ENCODE data around the gene XRRA1.

XRRA1 gene

DNA sequence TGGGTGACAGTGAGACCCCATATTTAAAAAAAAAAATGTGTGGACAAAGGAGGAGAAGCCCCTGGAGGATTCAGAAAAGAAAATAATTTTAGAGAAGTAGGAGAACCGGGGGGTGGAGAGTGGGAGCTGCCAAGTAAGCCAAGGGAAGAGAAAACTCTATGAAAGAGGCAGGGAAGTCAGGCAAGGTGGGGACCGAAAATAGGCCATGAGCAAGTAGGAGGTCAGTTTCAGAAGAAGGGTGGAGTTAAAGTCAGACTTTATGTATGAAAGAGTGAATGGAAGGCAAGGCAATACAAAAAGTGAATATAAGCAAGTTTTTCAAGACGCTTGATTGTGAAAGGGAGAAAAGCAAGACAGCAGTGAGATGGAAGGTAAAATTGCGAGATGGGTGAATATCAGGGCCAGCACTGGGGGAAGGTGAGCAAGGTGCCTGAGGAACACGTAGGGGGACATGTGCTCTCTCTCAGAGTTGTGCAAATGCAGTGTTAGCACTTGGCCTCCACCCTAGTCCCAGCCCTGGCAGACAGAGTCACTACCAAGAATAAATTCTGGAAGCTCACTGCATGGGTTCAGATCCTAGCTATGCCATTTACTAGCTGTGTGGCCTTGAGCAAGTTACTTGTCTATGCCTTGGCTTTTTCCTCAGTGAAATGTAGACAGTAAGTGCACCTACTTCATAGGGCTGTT lies 6.7 kb downstream of the XRRA1 start:
- H3K9me3 Mint-ChIP-seq = no peaks in the 10 kb centered on the region
- H3K4me1 Mint-ChIP-seq = peaks cover 21% of the 10 kb centered on the region
- H3K27ac Mint-ChIP-seq (ENCODE audit: low read depth) = peak overlapping the region; percentile 63
- H3K27me3 Mint-ChIP-seq = no peaks in the 10 kb centered on the region
- H3K36me3 Mint-ChIP-seq (ENCODE audit: insufficient read depth) = peaks cover 11% of the 10 kb centered on the region
- ATAC-seq (replicated peaks; ENCODE audit: extremely low read depth, poor library complexity, severe bottlenecking) (no peak), DNase-seq (ENCODE audit: low spot score in 2 of 2) (no peak)
- no peak overlapping the region for H3K4me3 Mint-ChIP-seq

DNA sequence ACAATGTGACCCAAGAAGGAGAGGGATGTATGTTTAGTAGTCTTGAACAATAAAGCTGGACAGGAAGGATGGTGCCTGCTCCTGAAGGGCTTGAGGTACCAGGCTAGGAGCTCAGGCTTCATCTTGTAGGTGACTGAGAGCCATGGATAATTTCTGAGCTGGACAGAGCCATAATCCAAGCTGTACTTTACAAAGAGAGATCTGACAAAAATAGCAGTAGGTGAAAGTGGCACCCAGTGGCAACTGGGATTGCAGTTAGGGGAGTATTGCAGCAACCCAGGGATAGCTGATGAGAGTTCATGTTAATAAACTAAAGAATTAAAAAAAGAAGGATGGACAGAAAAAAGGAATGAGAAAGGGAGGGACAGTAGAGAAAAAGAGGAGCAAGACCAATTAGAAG lies 7.4 kb downstream of the XRRA1 start:
- Mint-ChIP-seq H3K9me3 (no peaks in the 10 kb centered on the region), H3K27ac (ENCODE audit: low read depth) (peak overlapping the region; percentile 63), H3K4me3 (no peak overlapping the region), H3K36me3 (ENCODE audit: insufficient read depth) (peaks cover 15% of the 10 kb centered on the region), H3K4me1 (peaks cover 14% of the 10 kb centered on the region), H3K27me3 (no peaks in the 10 kb centered on the region)
- ATAC-seq (replicated peaks; ENCODE audit: extremely low read depth, poor library complexity, severe bottlenecking) (no peak), DNase-seq (ENCODE audit: low spot score in 2 of 2) (no peak)

DNA sequence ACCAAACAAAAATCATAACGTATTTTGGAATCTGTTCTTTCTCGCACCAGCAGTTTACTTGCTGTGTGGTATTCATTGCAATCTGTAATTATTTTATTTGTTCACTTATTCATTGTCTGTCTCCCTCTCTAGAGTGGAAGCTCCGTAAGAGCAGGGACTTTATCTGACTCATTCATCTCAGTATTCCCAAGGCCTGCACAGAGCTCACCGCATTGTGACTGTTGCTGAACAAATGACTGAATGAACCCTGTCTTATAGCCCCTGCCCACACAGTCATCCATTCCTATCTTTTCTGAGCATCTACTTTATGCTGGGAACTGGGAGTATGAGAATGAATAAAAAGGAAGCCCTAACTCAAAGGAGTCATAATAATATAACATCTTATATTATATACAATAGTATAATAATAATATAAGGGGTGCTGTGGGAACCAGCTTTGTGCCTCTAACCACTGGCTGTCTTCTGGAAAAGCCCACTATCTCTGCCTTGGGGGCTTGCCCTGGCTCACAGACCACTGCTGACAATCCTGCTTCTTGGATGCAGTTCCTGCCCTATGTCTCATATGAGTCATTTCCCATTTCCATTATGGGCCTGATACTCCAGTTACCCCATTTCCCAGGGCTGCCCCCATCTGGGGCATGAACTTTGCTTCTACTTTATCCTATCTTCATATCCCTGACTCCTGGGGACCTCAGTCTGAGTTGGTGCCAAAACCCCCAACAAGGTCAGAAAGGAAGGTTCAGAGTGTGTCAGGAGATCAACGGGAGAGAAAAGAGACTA lies 11.0 kb downstream of the XRRA1 start:
- Mint-ChIP-seq H3K27ac (ENCODE audit: low read depth) (no peak overlapping the region), H3K4me3 (no peak overlapping the region), H3K36me3 (ENCODE audit: insufficient read depth) (peaks cover 22% of the 10 kb centered on the region), H3K4me1 (peaks cover 11% of the 10 kb centered on the region), H3K9me3 (no peaks in the 10 kb centered on the region), H3K27me3 (no peaks in the 10 kb centered on the region)
- ATAC-seq (replicated peaks; ENCODE audit: extremely low read depth, poor library complexity, severe bottlenecking) (no peak), DNase-seq (ENCODE audit: low spot score in 2 of 2) (no peak)

DNA sequence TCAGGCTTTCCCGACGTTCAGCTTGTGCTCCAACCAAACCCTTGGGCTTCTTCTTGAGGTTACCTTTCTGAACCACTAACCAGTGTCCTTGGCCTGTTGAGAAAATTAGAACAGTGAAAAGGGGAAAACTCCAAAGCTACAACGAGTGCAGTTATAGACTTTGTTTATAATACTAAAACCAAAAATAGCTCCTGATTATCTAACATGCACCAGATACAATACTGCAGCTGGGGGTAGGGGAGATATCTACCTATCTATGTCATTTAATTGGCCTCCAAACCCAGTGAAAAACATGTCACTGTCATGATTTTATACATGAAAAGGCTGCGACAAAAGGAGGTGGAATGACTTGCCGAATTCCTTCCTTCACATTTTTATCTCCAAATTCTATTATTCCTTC lies 11.9 kb downstream of the XRRA1 start:
- Mint-ChIP-seq H3K27ac (ENCODE audit: low read depth) (no peak overlapping the region), H3K27me3 (no peaks in the 10 kb centered on the region), H3K9me3 (no peaks in the 10 kb centered on the region), H3K36me3 (ENCODE audit: insufficient read depth) (peaks cover 20% of the 10 kb centered on the region), H3K4me3 (no peak overlapping the region), H3K4me1 (peaks cover 7% of the 10 kb centered on the region)
- ATAC-seq (replicated peaks; ENCODE audit: extremely low read depth, poor library complexity, severe bottlenecking) = no peak
- no peak for DNase-seq (ENCODE audit: low spot score in 2 of 2)

DNA sequence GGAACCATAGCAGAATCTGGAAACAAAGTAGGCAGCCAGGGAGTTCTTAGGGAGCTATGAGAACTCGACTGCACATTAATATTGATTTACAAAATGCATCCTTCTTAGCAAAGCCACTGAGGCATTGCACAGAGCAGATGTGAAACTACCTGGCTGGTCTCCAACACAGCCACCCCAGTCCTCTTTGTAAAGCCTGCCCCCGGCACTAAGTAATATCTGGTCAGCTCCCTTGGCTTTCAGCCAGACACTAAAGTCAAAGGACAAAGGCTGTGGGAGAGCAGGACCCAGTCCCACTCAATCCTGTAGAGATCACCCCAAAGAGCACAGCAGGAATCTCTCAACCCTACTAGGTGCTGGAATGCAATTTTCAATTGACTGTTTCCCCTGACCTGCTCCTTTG lies 12.8 kb downstream of the XRRA1 start:
- DNase-seq (ENCODE audit: low spot score in 2 of 2) = no peak
- Mint-ChIP-seq H3K27me3 (no peaks in the 10 kb centered on the region), H3K27ac (ENCODE audit: low read depth) (no peak overlapping the region), H3K36me3 (ENCODE audit: insufficient read depth) (peaks cover 16% of the 10 kb centered on the region), H3K4me1 (peaks cover 5% of the 10 kb centered on the region), H3K4me3 (no peak overlapping the region), H3K9me3 (no peaks in the 10 kb centered on the region)
- no peak for ATAC-seq (replicated peaks; ENCODE audit: extremely low read depth, poor library complexity, severe bottlenecking)

DNA sequence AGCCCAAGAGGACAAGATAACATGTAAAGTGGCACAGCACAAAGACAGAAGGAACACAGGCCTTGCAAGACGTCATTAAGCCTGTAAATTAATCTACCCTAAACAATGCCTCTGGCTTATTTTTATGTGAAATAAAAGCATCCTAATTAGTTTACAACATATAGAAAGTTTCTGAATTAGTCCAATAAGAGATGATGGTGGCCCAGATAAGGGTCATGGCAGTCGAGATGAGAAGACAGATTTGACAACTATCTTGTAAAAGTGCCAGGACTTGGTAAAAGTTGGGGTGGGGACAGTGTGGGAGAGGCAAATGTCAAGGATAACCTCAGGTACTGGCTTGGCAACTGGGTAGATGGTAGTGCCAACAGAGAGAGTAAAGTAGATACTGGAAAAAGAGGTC lies 13.6 kb downstream of the XRRA1 start:
- no peaks in the 10 kb centered on the region for H3K9me3 Mint-ChIP-seq
- H3K36me3 Mint-ChIP-seq (ENCODE audit: insufficient read depth) = peaks cover 14% of the 10 kb centered on the region
- H3K27me3 Mint-ChIP-seq = no peaks in the 10 kb centered on the region
- ATAC-seq (replicated peaks; ENCODE audit: extremely low read depth, poor library complexity, severe bottlenecking) (no peak), DNase-seq (ENCODE audit: low spot score in 2 of 2) (no peak)
- peaks cover 5% of the 10 kb centered on the region for H3K4me1 Mint-ChIP-seq
- no peak overlapping the region for H3K4me3 Mint-ChIP-seq
- H3K27ac Mint-ChIP-seq (ENCODE audit: low read depth) = no peak overlapping the region

DNA sequence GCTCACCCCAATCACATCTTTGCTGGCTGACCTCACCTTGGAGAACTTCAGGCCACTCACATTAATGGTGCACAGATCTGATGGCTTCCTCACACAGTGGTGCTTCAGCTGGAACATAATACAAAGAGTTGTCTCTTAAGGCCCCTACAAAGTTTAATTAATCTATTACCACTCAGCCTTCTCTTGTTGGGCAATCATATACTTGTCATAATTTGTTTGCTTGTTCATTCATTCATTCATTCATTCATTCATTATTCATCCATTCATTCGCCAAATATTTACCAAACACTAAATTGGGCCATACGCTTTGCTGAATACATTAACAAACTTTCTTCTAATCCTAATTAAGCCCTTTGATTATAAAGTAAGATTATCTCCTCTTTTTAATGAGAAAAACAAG lies 15.1 kb downstream of the XRRA1 start:
- Mint-ChIP-seq H3K27me3 (no peaks in the 10 kb centered on the region), H3K4me3 (no peak overlapping the region), H3K36me3 (ENCODE audit: insufficient read depth) (peaks cover 11% of the 10 kb centered on the region), H3K27ac (ENCODE audit: low read depth) (no peak overlapping the region), H3K9me3 (no peaks in the 10 kb centered on the region), H3K4me1 (peaks cover 5% of the 10 kb centered on the region)
- ATAC-seq (replicated peaks; ENCODE audit: extremely low read depth, poor library complexity, severe bottlenecking) (no peak), DNase-seq (ENCODE audit: low spot score in 2 of 2) (no peak)

DNA sequence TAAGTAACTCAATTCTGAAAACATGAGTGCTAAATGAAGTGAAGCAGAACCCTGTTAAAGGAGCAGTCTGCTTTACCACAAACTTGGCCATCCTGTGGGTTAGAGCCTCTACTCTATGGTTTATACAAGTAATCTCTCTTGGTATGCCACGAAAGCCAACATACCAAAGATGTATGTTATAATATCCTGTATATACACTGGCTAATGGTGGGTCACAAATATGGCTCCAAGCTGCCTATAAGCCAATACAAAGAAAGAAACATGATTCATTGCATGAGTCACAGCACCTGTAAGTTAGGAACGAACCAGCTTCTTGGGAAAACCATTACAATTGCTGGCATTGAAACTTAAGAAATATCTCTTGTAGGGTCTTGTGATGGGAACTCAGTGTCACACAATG lies 16.1 kb downstream of the XRRA1 start:
- DNase-seq (ENCODE audit: low spot score in 2 of 2) (no peak), ATAC-seq (replicated peaks; ENCODE audit: extremely low read depth, poor library complexity, severe bottlenecking) (no peak)
- Mint-ChIP-seq H3K4me3 (no peak overlapping the region), H3K36me3 (ENCODE audit: insufficient read depth) (peaks cover 11% of the 10 kb centered on the region), H3K27ac (ENCODE audit: low read depth) (no peak overlapping the region), H3K4me1 (peaks cover 5% of the 10 kb centered on the region), H3K9me3 (no peaks in the 10 kb centered on the region), H3K27me3 (no peaks in the 10 kb centered on the region)

DNA sequence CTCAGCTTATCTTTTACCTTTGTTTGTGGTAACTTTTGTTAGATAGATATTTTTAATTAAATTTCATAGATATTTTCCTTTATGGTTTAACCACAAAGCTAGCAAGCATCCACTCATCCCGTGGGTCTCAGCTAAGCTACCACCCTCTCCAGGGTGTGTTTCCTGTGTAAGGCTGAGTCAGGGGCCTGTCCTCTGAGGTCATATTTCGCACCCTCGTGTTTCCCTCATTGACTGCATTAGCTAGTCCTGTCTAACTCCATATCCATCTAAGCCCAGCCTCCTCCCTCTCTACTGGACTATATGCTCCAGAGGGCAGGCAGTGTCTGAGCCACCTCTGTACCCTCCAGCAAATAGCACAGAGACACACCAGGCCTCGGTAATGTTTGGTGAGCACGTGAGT lies 16.7 kb downstream of the XRRA1 start:
- Mint-ChIP-seq H3K4me3 (no peak overlapping the region), H3K9me3 (no peaks in the 10 kb centered on the region), H3K4me1 (peaks cover 5% of the 10 kb centered on the region), H3K27me3 (no peaks in the 10 kb centered on the region), H3K36me3 (ENCODE audit: insufficient read depth) (peaks cover 11% of the 10 kb centered on the region), H3K27ac (ENCODE audit: low read depth) (no peak overlapping the region)
- ATAC-seq (replicated peaks; ENCODE audit: extremely low read depth, poor library complexity, severe bottlenecking) = no peak
- DNase-seq (ENCODE audit: low spot score in 2 of 2) = no peak

DNA sequence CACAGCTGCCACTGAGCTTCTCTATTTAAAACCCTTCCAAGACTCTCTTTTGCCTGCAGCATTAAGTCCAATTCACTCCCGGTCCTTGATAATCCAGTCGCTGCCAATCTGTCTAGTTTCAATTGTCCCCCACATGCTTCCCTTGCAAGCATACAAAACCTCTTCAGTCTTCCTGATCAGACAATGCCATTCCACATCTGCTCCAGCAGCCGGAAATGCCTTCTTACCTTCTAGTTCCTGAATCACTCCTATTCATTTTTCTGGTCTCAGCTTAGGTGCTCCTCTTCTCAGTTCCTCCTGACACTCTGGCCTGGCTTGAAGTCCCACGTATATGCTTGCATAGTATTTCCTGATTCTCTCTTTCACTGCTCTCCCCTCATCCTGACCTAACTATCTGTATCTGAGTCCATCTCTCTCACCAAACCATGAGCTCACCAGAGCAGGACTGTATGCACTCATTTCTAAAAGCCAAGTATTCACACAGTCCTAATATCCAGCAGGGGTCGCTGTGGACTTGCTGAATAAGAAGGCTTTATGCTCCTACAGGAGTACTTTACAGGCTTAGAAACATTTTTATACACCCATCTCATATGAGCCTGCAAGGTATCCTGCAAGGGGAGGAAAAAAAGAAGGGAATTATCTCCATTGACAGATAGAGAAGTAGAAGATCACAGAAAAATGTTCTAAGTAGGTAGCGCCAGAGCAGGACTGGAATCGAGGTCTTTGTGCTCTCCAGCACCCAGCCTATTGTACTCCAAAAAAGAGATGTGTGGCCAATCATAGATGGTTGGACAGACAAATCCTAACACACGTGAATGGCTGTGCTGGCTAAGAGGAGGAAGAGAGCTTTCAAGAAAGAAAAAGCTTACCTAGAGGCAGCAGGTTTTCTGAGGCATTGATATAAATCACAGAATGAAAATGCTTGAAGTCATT lies 19.2 kb downstream of the XRRA1 start:
- Mint-ChIP-seq H3K36me3 (ENCODE audit: insufficient read depth) (peaks cover 8% of the 10 kb centered on the region), H3K4me1 (peaks cover 10% of the 10 kb centered on the region)

DNA sequence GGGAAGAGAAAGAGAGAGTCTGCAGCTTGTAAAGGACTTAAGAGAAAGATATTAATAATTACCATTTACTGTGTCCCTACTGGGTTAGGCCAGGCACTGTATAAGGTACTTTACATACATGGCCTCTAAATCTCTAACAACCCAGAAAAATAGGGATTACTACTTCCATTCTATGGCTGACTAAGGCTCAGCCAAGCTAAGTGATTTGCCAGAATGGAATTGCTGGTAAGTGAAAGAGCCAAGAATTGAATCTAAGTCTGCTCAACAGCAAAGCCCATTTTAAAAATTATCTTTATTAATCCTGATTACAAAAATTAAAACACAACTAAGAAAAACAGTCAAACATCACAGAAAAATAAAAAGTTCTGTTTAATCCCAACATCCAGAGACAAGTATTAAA lies 21.4 kb downstream of the XRRA1 start:
- Mint-ChIP-seq H3K4me3 (no peak overlapping the region), H3K9me3 (no peaks in the 10 kb centered on the region), H3K27ac (ENCODE audit: low read depth) (no peak overlapping the region), H3K27me3 (no peaks in the 10 kb centered on the region), H3K4me1 (peaks cover 10% of the 10 kb centered on the region), H3K36me3 (ENCODE audit: insufficient read depth) (peaks cover 2% of the 10 kb centered on the region)
- ATAC-seq (replicated peaks; ENCODE audit: extremely low read depth, poor library complexity, severe bottlenecking) = no peak
- DNase-seq (ENCODE audit: low spot score in 2 of 2) = no peak

More for the DNA sequence above, 19.2 kb downstream of the XRRA1 start:
- Mint-ChIP-seq H3K9me3 (no peaks in the 10 kb centered on the region), H3K27me3 (no peaks in the 10 kb centered on the region), H3K27ac (ENCODE audit: low read depth) (no peak overlapping the region), H3K4me3 (no peak overlapping the region)
- DNase-seq (ENCODE audit: low spot score in 2 of 2) (peak; percentile 28 to 46), ATAC-seq (replicated peaks; ENCODE audit: extremely low read depth, poor library complexity, severe bottlenecking) (no peak)

DNA sequence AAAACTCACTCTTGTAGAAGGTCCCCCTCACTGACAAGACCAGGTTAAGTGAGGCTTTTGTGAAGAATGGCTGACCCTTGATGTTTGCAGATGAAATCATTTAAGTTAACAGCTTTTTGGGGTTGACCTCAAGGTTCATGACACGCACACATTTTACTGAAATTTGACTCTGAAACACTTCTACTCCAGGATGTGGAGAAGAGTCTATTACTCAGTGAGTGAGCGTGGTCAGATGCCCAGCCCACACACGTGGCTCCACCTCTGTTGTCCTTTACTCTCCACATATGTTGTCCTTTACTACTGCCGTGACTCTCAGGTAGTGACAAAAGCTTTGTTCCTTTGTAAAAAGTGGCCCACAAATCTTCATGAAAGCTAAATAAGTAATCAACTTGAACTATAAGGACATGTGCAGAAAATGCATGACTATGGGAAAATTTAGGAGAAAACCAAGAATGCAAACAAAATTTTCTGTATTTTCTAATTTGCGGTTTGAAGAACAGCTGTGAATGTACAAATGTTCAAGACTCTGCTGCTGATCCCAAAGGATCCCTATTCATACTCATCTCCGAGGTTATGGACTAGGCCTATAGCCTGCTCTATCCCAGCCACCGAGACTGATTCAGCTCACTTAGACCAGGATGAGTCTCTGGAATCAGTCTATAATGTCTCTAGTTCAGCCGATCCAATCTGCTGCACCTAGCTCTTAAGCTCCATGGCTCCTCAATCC lies 22.4 kb downstream of the XRRA1 start:
- H3K4me1 Mint-ChIP-seq = peaks cover 5% of the 10 kb centered on the region
- H3K27me3 Mint-ChIP-seq = no peaks in the 10 kb centered on the region
- ATAC-seq (replicated peaks; ENCODE audit: extremely low read depth, poor library complexity, severe bottlenecking) (no peak), DNase-seq (ENCODE audit: low spot score in 2 of 2) (no peak)
- no peaks in the 10 kb centered on the region for H3K9me3 Mint-ChIP-seq
- peaks cover 2% of the 10 kb centered on the region for H3K36me3 Mint-ChIP-seq (ENCODE audit: insufficient read depth)
- no peak overlapping the region for H3K27ac Mint-ChIP-seq (ENCODE audit: low read depth)
- no peak overlapping the region for H3K4me3 Mint-ChIP-seq
